G401.6 (cell line): ENCODE results near the gene RFX5.
"Not testable (repeated sequence)": the region's sequence is repeated elsewhere in the genome, so short reads cannot be mapped to it uniquely, and the experiment has no call there.

Experiments used
- FAIRE-seq: peaks from 2 replicates; lab custom pipeline; 2012; peaks lifted over from hg19 to GRCh38; lab: Jason Lieb, UNC

The RFX5 gene

GRCh38 chr1:151361883-151362282, 14.8 kb upstream of the RFX5 start:
- no peak for FAIRE-seq

- no peak for FAIRE-seq
Observed at GRCh38 chr1:151356696-151357095, 9.6 kb upstream of the RFX5 start.

DNA sequence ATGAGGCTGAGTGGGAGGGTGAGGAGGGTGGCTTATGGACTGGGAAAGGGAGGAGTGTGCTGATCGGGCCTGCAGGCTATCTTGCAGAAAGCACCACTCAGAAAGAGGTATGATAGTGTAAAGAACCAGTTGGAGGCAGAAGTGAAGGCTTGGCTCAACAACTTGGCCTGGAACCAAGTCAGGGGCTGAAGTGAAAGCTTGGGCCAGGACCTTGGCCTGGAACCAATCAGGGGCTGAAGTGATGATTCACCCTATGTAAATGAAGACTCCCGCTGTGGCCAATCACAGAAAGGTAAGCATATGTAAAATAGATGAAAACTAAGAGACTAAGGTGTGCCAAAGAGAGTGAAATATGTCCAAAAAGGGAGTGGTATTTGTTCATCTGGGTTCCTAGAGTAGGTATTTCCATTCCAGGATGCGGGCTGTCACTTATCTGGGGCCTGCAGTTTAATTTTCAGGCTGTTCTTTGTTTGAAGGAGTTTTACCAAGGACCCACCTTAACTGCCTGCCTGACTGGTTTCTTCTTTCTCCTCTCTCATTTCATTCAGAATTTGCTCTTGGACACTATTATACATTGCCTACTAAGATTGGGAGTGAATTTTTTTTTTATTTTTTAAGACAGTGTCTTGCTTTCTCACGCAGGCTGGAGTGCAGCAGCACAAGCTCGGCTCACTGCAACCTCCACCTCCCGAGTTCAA, 5.1 kb upstream of the RFX5 start:
- FAIRE-seq, result no peak

DNA sequence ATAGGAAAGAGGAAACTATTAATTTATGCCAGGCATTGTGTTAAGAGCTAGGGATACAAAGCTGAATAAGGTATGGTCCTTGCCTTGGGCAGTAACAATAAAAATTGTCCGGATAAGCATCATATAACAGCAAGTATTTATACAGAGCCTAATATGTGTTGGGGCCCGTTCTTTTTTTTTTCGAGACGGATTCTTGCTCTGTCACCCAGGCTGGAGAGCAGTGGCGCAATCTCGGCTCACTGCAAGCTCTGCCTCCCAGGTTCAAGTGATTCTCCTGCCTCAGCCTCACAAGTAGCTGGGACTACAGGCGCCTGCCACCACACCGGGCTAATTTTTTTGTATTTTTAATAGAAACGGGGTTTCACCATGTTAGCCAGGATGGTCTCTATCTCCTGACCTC, 3.3 kb upstream of the RFX5 start:
- FAIRE-seq, result not testable (repeated sequence)

- FAIRE-seq, result no peak
Observed at GRCh38 chr1:151347523-151348246, 633 bp upstream of the RFX5 start.

DNA sequence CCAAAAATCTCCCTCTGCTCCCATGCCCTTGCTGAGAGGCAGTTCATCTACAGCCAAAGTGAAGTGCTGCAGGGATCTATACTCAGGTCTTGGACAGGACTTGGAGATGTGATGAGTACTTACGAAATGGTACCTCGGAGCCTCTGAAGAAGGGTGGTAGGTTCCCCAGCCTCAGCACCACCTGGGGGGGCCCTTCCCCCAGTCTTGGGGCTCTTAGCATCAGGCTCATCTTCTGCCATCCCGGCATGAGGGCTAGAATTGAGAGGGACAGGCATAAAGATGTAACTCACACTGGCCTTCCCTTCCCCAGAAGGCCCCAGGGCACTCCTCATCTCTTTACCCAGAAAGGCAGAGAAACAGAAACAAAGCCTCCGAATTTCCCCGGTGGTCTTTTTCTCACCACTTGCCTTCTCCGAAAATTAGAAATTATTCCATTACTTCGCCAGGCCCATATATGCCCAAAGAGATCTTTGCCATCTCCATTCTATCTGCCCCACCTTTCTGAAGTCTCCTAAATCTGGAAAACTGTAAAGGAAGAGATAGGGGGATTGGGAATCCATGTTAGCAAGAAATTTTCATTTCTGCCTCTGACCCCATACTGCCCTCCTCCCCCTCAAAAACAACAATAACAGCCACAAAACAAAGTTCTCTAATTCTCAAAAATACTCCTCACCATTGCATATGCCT, 827 bp downstream of the RFX5 start:
- FAIRE-seq, result no peak

DNA sequence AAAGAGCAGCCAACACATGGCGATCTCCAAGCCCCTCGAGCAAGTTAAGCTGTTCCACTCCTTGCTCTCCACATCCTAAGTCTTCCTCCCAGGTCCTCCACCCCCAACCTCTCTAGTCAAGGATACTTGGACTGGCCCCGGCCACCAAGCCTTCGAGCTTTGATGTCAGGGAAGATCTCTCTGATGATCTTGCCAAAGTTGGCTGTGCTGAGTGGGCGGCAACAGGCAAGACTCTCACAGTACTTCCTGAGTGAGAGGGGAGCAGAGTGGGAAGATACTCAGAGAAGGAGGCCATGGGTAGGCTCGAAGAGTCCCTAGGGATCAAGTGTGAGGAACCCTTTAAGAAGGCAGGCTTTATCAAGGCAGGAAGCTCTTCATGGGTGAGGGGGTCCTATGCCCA, 2.8 kb downstream of the RFX5 start:
- no peak for FAIRE-seq

DNA sequence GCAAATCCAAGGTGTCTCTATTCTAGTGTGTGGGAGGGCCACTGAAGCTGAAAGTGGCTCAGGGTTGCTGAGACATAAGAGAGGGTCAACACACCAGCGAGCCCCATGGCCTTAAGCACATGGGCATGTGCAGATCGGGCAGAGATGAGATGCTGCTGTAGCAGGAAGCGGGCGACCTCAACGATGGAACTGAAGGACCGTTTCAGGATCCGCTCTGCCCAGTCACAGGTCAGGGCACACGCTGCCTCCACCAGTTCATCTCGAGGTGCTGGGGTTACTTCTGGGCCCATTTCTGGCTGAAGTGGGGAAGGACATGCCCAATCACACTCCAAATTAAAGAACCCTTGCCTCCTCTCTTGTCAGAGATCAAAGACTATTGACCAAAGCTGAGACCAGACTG, 3.5 kb downstream of the RFX5 start:
- no peak for FAIRE-seq

DNA sequence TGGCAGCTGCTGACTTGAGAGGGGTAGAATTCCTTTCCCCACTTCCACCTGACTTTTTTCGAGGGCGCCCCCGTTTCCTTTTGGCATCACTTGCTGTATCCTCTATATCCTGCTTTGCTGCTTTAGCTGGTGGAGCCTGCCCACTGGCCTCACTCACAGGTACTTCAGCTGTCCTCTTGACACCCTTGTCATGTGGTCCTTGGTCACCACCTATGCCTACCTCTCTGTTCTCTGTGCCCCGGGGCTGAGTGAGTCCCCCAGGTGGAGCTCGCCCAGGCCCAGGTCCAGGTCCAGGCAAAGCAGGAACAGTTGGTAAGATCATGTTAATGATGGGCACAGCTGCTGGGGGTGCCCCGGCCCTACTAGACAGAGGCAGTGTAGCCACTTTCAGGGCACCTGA, 4.5 kb downstream of the RFX5 start:
- no peak for FAIRE-seq

DNA sequence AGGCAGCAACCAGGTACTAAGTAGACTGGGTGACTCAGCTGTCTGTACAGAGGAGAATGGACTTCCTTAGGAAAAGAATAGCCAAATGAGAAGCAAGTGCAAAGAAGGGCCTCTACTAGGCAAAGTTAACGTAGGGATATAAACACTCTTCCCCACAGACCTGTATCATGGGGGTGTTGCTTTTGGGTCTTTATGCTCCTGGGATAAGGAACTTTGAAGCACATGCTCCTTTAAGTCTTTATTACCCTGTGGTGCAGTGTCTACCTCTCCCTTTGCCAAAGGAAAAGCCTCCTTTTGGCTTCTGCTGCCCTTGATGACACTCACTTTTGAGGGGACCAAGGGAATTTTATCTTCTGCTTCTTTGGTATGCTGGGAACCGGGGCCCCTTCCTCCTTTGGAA, 5.0 kb downstream of the RFX5 start:
- no peak for FAIRE-seq

DNA sequence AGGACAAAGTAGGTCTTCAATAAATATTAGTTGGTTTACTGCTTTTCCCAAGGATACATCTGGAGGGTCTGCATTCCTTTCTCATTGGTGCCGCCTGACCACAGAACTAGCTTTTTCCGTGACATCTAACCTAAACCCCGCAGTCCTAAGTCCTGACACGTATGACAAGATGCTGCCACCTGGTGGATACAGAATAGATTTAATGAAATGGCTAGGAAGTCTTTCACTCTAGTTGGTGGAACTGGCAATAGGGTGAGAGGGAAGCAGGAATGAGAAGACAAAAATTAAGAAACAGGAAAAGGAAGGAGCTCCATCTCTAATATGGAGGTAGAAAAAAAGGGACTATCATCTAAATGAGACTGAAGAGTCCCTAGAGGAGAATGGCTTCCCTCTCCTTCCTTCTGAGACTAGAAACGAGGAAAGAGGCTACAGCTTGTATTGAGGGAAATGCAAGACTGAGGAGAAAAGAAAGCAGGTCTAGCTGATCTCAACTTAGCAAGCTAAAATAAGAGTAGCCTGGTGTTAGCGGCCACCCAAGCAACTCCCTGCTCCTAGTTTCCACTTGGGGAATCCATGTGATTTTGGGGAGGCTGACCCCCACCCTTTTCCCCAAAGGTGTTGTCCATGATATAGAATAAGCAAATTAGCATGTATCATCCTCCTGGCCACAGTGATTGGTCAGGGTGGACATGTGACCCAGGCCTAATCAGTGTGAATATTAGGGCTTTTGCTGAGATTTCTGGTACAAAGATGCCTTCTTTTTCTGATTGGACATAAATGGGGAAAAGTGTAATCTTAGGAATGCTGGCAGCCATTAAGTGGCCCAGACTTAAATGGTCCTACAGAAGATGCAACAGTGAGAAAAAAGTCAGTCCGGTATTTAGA, 5.9 kb downstream of the RFX5 start:
- FAIRE-seq, result peak; percentile 96

DNA sequence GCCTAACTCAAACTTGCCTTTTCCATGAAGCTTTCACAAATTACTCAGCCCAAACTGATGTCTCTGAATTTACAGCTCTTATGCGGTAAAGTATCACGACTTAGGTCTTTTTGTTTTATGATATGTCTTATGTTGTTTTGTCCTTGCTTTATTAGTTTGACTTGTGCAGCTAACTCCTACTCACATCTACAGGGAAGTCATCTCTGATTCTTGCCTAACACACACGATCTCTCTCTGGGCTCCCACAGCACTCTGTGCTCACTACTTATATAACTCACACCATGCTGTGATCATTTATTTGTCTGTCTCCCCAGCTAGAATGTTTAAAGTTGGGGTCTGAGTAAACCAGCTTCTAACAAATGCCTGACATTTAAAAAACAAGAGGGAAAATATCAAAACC, 10.5 kb downstream of the RFX5 start:
- FAIRE-seq, result no peak

- FAIRE-seq, result no peak
Observed at GRCh38 chr1:151334822-151335221, 12.2 kb downstream of the RFX5 start.

DNA sequence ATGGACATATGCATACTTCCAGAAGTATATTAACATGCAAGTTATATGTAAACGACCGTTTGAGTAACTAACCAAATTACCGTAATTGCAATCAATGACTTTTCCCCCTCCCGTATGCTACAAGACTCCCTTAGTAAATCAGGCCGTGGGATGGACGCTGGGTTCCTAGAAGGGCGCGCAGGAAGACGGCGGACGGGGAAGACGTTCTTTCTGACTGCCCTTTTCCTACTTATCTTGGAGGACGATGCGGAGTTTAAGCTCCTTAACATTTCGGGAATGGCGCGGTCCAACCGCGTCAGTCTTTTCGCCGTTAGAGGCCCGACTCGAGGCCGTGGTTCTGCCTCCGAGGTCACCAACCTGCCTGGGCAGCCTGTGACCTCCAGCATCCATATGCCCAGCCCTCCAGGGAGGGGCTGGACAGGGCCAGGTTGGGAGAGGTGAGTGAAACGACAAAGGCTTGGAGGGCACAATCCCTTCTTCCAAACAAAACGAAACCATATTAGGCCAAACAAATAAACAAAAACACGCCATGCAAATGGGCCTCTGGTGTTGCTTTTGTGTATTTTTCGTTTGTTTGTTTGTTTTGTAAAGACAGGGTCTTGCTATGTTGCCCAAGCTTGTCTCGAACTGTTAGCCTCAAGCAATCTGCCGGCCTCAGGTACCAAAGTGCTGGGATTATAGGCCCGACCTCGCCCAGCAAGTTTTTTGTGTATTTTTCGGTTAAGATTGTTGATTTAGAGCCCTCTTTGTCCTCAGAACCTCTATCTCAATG, 19.0 kb downstream of the RFX5 start:
- no peak for FAIRE-seq

- FAIRE-seq, result peak; percentile 96
Observed at GRCh38 chr1:151327223-151327902, 19.7 kb downstream of the RFX5 start, which contains the start of gene PI4KB. PI4KB (minus strand) TSS chr1:151327416; CDS start chr1:151316481, 10,935 bp downstream.

- no peak for FAIRE-seq
Observed at GRCh38 chr1:151326619-151327222, 20.3 kb downstream of the RFX5 start.

- no peak for FAIRE-seq
Observed at GRCh38 chr1:151325646-151326429, 21.2 kb downstream of the RFX5 start.

GRCh38 chr1:151325231-151325630, 21.8 kb downstream of the RFX5 start:
- no peak for FAIRE-seq

GRCh38 chr1:151324390-151324930, 22.6 kb downstream of the RFX5 start:
- no peak for FAIRE-seq
